HEK293 (cell line): ENCODE measurements around the gene ADSS1.

Experiments used
- SALL2 ChIP-seq: fragments of 450-650 bp; formaldehyde crosslinking; IDR thresholded peaks from 2 replicates; pipeline ENCODE4 v1.5.0; 2017; ENCODE audit warnings: missing biosample characterization, mild to moderate bottlenecking, missing genetic modification characterization, borderline replicate concordance
- ZBTB1 ChIP-seq: fragments of 450-650 bp; formaldehyde crosslinking; IDR thresholded peaks from 2 replicates; pipeline ENCODE4 v1.5.1; 2016; ENCODE audit warnings: missing biosample characterization, missing genetic modification characterization
- ZSCAN23 ChIP-seq: fragments of 450-650 bp; formaldehyde crosslinking; IDR thresholded peaks from 2 replicates; pipeline ENCODE4 v1.5.1; 2016; ENCODE audit warnings: missing biosample characterization, missing genetic modification characterization
- TF ChIP-seq, protein P1 (sequence below): fragments of 450-650 bp; formaldehyde crosslinking; IDR thresholded peaks from 2 replicates; pipeline ENCODE4 v1.5.1; 2016; ENCODE audit warnings: missing biosample characterization, missing genetic modification characterization
- TF ChIP-seq, protein P2 (sequence below): sonication (generic); formaldehyde crosslinking; IDR thresholded peaks from 2 replicates; pipeline ENCODE4 v1.8.1; 2022; ENCODE audit warnings: mild to moderate bottlenecking, moderate library complexity, missing genetic modification reagents
- TF ChIP-seq, protein P3 (sequence below): fragments of 450-650 bp; formaldehyde crosslinking; IDR thresholded peaks from 2 replicates; pipeline ENCODE4 v1.5.1; 2016; ENCODE audit warnings: missing biosample characterization, missing genetic modification characterization

DNA sequence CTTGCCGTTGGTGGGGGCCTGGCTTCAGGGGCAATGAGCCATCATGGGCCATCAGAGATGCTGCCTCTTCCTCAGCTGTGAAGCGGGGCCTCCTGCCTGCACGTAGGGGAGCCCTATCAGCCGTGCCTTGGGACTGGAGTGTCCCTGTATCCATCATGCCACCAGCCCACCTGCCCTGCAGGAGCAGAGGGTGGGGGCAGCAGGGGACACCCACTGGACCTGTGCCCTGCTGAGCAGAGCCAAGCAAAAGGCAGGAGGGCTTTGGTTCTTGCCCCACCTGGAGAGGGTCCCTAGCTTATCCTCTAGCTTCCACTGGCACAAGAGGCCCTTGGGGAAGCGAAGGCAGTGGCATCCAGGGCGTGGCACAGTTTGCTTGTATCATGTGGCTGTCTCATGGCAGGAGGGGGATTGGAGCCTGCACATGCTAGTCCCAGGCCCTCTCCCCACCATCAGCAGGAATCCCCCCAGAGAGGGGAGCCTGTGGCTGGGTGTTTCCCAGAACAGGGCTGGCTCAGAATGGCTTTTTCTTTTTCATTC lies 10.1 kb downstream of the ADSS1 start:
- TF ChIP-seq, protein P1, sequence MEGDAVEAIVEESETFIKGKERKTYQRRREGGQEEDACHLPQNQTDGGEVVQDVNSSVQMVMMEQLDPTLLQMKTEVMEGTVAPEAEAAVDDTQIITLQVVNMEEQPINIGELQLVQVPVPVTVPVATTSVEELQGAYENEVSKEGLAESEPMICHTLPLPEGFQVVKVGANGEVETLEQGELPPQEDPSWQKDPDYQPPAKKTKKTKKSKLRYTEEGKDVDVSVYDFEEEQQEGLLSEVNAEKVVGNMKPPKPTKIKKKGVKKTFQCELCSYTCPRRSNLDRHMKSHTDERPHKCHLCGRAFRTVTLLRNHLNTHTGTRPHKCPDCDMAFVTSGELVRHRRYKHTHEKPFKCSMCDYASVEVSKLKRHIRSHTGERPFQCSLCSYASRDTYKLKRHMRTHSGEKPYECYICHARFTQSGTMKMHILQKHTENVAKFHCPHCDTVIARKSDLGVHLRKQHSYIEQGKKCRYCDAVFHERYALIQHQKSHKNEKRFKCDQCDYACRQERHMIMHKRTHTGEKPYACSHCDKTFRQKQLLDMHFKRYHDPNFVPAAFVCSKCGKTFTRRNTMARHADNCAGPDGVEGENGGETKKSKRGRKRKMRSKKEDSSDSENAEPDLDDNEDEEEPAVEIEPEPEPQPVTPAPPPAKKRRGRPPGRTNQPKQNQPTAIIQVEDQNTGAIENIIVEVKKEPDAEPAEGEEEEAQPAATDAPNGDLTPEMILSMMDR: no peak
- no peak for TF ChIP-seq SALL2 (tag by site-specific recombination)
- no peak for TF ChIP-seq ZSCAN23 (tag by site-specific recombination)
- TF ChIP-seq, protein P2, sequence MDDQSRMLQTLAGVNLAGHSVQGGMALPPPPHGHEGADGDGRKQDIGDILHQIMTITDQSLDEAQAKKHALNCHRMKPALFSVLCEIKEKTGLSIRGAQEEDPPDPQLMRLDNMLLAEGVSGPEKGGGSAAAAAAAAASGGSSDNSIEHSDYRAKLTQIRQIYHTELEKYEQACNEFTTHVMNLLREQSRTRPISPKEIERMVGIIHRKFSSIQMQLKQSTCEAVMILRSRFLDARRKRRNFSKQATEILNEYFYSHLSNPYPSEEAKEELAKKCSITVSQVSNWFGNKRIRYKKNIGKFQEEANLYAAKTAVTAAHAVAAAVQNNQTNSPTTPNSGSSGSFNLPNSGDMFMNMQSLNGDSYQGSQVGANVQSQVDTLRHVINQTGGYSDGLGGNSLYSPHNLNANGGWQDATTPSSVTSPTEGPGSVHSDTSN (CRISPR knock-in tag): no peak
- no peak for TF ChIP-seq ZBTB1 (tag by site-specific recombination)
- TF ChIP-seq, protein P3, sequence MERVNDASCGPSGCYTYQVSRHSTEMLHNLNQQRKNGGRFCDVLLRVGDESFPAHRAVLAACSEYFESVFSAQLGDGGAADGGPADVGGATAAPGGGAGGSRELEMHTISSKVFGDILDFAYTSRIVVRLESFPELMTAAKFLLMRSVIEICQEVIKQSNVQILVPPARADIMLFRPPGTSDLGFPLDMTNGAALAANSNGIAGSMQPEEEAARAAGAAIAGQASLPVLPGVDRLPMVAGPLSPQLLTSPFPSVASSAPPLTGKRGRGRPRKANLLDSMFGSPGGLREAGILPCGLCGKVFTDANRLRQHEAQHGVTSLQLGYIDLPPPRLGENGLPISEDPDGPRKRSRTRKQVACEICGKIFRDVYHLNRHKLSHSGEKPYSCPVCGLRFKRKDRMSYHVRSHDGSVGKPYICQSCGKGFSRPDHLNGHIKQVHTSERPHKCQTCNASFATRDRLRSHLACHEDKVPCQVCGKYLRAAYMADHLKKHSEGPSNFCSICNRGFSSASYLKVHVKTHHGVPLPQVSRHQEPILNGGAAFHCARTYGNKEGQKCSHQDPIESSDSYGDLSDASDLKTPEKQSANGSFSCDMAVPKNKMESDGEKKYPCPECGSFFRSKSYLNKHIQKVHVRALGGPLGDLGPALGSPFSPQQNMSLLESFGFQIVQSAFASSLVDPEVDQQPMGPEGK (tag by site-specific recombination): no peak
